GM06990 (cell line): ENCODE measurements around the gene NSUN6.

Source experiments
- DNase-seq: peaks from one replicate; pipeline ENCODE4 v3.0.0-alpha.2; 2011; ENCODE audit not compliant: insufficient read length; ENCODE audit errors: extremely low read depth
- H3K27me3 ChIP-seq: replicated peaks from 2 replicates; pipeline ENCODE4 v1.6.0; 2011; ENCODE audit warnings: low read length; ENCODE audit not compliant: control insufficient read depth, insufficient read depth
- H3K36me3 ChIP-seq: 2 replicates; pipeline ENCODE4 v1.5.1; 2011; ENCODE audit warnings: low read length; ENCODE audit not compliant: control insufficient read depth, insufficient read depth
- H3K4me3 ChIP-seq: replicated peaks from 2 replicates; pipeline ENCODE4 v1.5.1; 2011; ENCODE audit warnings: low read depth, mild to moderate bottlenecking, control low read depth, low read length
- CTCF ChIP-seq: IDR thresholded peaks from 2 replicates; pipeline ENCODE4 v1.5.1; 2011; ENCODE audit warnings: low read length, control low read depth, mild to moderate bottlenecking, inconsistent platforms; ENCODE audit not compliant: insufficient read depth, poor library complexity, severe bottlenecking

NSUN6 gene

GRCh38 chr10:18566177-18566576, 85.2 kb downstream of the NSUN6 start:
- Histone ChIP-seq H3K27me3 (no peaks in the 10 kb centered on the region), H3K4me3 (no peak overlapping the region), H3K36me3 (no peaks in the 10 kb centered on the region)
- no peak for DNase-seq
- no peak for TF ChIP-seq CTCF

- Histone ChIP-seq H3K36me3 (no peaks in the 10 kb centered on the region), H3K27me3 (no peaks in the 10 kb centered on the region), H3K4me3 (no peak overlapping the region)
- DNase-seq: no peak
- TF ChIP-seq CTCF: no peak
Observed at GRCh38 chr10:18565006-18565405, 86.4 kb downstream of the NSUN6 start.

- TF ChIP-seq CTCF: no peak
- no peaks in the 10 kb centered on the region for H3K27me3 ChIP-seq
- H3K36me3 ChIP-seq: no peaks in the 10 kb centered on the region
- no peak for DNase-seq
- no peak overlapping the region for H3K4me3 ChIP-seq
Observed at GRCh38 chr10:18563003-18563726, 88.2 kb downstream of the NSUN6 start.

- no peak overlapping the region for H3K4me3 ChIP-seq
- no peaks in the 10 kb centered on the region for H3K36me3 ChIP-seq
- no peak for TF ChIP-seq CTCF
- DNase-seq: no peak
- H3K27me3 ChIP-seq: no peaks in the 10 kb centered on the region
Observed at GRCh38 chr10:18561861-18562551, 89.4 kb downstream of the NSUN6 start.

GRCh38 chr10:18557960-18558359, 93.4 kb downstream of the NSUN6 start:
- Histone ChIP-seq H3K27me3 (no peaks in the 10 kb centered on the region), H3K4me3 (no peak overlapping the region), H3K36me3 (no peaks in the 10 kb centered on the region; the same call in none of the 2 replicates)
- TF ChIP-seq CTCF: no peak
- no peak for DNase-seq
